ENCODE results near the gene KIAA0232.
A peak's percentile ranks its signal among the peaks of the same experiment; 100 is the strongest.
"Not testable (repeated sequence)": the region's sequence is repeated elsewhere in the genome, so short reads cannot be mapped to it uniquely, and the experiment has no call there.

Gene KIAA0232

DNA sequence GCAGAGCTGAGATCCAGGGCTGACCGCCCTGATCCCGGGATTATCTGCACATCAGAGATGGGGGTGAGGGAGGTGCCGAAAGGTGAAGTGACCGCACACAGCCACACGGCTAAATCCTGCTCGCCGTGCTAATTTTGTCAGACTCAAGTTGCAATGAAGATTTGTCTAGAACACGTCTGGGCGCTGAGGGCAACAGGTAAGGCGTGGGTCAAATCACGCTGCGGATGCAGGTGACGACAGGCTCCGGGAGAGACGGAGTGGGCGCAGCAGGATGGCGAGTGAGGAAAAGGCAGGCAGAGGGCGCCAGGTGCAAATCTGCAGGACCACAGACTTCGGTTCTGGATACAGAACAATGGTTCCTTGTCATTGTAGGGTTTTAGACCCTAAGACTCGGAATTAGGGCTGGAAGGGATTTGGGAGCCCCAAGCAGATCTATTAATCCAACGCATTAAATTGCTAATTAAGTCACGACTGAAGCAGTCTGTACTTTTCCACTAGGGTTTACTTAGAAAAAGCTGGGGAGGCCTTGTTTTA, 125.2 kb downstream of the KIAA0232 start:
- no peak for DNase-seq

DNA sequence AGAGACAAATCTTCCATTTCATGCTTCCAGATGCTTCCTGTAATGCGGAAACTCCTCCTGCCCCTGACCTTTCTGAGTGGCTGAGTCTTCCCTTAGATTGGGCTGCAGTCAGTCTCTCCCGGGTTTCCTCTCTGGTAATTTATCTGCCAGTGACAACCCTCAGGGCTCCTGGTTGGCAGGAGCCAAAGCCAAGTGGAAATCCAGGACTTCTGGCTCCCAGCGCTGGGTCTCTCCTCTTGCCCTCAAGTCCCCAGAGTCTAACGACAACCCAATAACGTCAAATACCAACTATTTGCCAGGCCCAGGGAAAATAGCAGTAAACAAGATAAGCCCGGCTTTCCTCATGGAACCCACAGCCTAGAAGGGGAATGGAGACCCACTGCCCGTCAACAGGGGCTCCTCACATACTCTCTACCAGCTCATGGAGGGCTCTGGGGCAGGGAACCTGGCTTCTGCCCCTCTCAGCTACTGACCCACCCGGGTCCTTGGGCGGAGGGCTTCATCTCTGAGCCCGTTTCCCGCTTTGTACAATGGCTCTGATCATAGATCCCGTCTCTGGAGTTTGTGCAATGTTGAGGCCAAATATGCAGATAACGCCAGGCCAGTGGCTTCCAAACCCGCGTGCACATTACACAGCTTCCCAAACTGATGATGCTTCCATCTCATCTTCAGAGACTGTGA, 126.0 kb downstream of the KIAA0232 start:
- DNase-seq: no peak

DNA sequence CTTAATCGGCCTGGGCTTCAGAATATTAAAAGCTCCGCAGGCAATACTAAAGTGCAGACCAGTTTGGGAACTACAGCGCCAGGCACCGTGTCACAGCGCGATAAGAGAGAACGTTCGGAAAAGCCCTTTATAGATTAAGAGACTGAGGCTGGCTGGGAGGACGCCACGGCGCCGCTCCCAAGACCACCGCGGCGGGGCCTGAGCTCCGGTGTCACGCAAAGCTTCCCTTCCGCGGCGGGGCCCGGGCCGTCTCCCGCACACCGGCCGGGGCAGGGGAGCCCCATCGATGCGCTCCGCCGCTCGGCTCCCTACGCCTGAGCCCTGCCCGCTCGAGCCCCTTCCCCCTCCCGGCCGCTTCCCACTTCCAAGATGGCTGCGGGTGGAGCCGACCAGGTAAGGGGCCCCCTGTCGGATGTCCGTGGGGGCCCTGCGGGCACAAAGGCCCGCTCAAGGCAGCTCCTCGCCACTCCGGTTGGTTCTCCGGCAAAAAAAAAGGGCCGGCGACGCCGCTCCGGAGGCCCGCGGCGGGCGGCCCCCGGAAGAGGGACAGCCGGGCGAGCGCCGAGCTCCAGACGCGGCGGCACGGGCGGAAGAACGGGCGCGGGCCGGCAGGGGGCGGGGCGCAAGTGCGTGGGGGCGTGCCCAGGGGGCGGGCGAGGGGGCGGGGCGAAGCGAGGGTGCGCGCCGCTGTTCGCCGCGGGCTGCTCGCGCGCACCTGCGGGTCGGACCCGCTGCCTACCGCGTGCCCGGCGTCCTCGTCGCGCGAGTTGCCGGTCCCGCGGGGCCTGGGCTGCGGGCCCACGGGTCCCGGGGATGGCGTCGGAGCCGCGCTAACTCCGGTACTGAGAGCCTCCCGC, 126.8 kb downstream of the KIAA0232 start, which contains the start of gene TBC1D14:
Gene TBC1D14, plus strand, starts transcription at position 714 of the 857 bp plus-strand sequence. CDS start 13,564 bp downstream, outside the sequence.
- DNase-seq: peak; percentile 86

DNA sequence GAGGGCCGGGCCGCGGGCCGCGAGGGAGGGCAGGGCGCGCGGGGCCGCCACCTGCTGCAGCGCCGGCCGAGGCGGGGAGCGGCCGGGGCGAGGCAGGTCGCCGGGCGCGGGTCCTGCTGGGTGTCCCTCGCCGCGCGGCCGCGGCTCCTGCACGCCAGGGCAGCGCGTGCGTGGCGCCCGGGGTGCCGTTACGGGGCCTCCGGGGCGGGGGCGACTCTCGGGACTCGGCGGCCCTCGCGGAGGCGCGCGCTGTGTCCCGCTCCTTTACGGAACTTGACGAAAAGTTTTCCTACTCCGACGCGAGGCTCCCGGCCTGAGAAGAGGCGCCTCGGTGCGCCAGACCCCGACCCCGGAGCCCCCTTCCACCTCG, 127.4 kb downstream of the KIAA0232 start:
- peak; percentile 50 for DNase-seq

DNA sequence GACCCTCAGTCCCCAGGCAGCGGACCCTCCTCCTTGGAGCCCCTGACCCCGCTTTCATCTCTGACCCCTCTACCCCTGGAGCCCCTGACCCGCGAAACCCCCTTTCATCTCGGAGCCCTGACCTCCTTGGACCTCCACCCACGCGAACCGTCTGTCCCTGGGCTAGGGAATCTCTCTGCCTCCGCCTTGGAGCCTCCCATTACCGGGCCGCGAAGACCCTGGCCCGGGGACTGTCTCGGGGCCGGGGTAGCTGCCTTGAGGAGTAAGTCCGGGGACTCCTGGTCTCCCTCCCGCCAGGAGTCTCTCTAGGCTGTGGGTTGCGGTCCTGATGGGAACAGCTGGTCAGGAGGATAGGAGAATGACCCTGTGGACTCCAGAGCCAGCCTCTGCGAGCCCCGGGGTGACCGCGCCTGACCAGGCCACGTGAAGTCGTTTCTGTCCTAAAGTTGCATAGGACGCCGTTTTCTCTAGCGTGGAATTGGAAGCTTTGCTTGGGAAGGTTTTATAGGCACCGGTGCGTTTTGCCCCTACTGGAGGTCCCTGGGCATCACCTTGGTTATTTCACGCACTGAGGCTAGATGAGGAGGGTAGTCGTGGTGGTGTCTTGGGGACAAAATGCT, 127.9 kb downstream of the KIAA0232 start:
- peak; percentile 22 for DNase-seq

DNA sequence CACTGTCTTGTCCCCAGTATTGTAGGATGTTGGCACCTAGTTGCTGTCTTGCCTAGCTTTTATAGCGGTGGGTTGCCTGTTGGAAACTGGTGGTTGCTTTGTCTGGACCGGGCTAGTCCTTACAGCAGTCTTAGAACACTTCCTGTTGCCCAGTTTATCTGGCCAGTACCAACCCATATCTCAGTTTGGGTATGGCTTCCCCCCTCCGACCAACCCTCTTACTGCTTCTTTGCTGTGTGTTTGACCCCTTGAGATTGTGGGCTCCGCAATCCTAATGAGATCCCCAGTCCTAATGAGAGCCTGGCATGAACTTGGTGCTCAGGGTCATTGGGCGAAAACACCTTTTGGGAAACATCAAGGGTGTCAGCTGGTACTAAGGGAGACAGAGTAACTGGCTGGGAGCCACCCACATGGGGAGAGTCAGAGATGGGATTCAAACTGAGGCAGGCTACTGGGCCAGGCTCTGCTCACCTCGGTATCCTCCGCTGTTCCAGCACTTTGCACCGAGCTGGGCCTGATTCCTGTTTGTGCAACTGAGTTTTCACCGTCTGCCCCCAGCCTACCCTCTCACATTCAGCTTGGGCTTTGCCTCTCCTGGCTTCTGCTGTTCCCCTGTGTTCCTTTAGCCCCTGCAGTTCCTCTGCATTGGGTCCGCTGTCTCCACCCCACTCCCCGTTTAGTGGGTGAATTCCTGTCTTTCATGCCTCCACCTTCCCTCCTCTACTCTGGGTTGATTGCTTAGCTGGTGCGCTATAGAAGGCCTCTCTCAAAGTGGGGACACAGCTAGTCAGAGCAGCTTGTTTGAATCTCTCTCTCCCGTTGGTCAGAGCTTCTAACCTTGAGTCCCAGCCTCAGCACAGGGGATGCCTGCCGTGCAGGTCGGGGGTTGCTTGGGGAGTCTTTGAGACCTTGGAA, 128.7 kb downstream of the KIAA0232 start:
- DNase-seq: no peak

DNA sequence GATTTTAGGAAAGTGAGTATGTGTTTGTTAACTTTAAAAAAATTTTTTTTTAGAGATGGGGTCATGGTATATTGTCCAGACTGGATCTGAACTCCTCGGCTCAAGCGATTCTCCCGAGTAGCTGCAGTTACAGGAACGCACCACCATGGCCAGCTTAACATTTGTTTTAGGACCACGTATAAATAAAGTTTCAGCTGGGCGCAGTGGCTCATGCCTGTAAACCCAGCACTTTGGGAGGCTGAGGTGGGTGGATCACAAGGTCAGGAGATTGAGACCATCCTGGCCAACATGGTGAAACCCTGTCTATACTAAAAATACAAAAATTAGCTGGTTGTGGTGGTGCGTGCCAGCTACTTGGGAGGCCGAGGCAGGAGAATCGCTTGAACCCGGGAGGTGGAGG, 129.4 kb downstream of the KIAA0232 start:
- not testable (repeated sequence) for DNase-seq

DNA sequence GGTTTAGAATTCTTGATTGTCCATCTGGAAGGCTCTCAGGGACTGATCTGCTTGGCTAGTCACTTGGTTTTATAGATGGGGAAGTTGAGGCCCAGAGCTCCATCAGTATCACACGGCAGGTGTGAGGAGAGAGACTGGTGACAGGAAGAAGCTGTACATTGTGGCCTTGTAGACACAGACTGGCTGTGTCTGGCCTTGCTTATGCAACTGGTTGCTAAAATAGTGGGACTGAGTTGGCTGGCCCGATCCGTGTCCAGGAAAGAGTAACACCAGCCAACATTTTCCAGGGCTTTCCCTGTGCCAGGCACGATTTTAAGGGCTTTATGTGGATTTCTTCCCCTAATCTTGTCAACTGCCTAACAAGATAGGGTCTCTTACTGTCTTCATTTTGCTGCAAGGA, 129.9 kb downstream of the KIAA0232 start:
- no peak for DNase-seq

DNA sequence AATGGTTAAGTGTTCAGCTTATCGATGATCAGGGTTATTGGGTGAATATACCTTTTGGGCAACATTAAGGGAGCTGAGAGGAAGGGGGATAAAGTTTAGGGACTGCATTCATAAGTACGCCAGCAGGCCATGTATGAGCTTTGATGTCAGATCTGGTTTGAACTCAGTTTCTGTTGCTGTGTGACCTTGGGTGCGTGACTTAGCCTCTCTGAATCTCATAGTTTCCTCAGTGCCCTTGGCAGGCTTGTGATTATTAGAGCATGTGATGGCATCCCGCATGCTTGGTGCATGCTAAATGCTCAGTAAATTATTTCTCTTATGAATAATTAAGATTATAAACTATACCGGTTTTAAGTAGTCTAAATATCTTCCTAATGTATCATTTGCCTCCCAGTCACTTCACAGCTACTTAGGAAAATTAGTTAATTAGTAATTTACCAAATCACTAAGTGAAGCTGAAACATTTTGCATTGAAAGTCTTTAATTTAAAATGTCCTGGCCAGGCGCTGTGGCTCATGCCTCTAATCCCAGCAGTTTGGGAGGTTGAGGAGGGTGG, 130.9 kb downstream of the KIAA0232 start:
- no peak for DNase-seq

DNA sequence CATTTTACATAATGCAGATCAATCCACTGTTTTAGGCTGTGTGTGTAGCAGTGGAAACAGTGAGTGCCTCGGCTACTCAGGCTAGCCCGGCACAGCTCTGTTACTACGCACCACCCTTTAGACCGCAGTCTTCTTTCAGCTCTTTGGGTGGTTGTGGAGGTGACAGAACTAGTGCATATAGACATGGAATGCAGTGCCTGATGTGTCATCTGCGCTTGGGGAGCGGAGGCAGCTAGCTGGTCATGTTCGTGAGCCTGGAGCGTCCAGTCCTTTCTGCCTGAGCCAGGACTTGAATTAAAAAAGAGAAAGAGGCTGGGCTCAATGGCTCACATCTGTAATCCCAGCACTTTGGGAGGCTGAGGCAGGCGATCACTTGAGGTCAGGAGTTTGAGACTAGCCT, 131.9 kb downstream of the KIAA0232 start:
- no peak for DNase-seq

DNA sequence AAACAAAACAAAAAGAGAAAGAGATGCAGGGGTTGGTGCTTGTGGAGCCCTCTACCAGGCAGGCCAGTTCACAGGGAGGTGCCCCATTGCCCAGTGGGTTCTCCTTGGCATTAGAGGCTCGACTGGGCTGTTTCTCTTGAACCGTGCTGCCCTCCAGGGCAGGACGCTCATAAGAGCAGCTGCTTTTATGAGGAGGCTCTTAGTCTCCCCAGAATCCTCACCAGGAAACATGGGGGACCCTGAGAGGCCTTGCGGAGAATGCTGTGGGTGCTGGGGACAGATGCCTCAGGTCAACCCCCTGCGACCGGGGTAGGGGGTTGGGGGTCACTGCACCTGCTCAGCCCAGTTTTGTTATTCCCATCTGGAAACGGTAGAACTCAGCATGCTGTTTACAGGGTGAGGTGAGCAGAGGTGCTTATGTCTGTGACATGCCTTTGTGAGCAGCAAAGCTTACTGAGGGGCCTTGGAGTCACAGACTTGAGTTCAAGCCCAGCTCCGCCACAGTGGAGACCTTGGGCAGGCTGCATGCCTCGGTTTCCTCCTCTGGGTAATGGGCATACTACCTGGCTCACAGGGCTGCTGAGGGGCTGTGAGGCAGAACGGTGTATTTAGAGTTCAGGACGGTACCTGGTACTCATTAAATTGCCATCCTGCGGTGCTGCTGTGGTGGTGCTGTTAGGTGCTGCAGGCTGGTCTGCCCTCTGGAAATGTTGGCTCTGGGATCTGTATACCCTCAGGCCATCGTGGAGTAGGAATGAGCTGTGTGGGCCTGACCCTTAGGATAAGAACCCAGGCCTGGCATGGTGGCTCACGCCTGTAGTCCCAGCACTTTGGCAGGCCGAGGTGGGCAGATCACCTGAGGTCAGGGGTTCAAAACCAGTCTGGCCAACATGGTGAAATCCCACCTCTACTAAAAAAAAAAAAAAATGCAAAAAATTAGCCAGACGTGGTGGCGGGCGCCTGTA, 132.8 kb downstream of the KIAA0232 start:
- no peak for DNase-seq

DNA sequence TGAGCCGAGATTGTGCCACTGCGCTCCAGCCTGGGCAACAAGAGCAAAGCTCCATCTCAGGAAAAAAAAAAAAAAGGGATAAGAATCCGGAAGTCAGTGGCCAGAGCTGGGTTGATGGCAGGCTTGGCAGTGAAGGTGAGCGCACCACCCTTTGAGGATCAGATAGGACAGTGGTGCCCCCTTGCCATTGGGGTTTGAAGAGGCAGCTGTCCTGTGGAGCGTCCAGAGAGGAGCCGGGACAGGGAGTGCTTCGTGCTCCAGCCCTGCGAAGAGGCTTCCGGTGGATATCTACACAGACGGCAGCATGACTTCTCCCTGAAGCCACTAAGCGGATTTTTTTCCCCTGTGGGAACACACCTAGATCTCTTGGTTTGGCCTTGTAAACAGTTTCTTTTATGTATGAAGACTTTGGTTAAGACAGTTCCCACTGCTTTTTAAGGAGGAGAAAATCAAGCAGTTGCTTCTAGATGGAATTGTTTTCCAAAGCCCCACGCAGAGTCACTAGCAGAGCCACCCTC, 133.6 kb downstream of the KIAA0232 start:
- no peak for DNase-seq

DNA sequence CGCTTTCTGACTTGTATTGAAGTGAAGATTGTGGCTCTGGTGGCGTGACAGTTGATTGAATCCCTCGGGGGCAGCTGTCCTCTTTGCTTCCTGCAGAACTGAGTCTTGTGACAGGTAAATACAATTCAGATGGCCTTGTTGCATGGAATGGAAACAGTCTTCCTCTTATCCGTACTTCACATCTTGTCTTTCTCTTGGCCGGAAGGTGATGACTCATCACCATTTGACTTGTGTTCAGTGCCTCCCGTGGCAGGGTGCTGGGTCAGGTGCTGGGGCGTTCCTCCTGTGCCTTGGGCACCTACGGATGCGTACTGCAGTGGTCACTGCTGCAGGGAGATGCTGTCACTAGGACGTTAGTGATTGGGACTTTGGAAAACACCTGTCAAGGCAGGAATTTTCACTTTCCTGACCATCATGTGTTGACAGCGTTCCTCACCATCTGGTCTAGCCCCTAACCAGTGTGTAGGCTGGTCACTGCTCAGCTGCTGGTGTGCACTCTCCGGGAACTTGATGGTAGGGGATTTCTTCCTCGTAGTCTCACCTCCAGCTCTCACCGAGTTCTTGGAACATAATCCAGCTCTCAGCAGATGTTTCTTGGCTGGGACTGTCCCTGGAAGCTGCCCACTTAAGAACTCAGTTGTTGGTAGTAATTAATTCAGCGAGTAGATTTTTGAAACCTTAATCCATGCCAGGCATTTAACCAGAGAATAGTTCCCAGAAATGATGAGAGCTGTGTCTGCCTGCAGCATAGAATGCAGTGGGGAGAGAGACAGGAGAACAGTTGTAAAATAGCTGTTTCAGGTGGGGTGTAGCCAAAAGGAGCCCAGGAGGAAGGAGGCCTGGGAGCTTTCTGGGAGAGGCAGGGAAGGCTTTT, 134.3 kb downstream of the KIAA0232 start:
- peak; percentile 66 for DNase-seq

DNA sequence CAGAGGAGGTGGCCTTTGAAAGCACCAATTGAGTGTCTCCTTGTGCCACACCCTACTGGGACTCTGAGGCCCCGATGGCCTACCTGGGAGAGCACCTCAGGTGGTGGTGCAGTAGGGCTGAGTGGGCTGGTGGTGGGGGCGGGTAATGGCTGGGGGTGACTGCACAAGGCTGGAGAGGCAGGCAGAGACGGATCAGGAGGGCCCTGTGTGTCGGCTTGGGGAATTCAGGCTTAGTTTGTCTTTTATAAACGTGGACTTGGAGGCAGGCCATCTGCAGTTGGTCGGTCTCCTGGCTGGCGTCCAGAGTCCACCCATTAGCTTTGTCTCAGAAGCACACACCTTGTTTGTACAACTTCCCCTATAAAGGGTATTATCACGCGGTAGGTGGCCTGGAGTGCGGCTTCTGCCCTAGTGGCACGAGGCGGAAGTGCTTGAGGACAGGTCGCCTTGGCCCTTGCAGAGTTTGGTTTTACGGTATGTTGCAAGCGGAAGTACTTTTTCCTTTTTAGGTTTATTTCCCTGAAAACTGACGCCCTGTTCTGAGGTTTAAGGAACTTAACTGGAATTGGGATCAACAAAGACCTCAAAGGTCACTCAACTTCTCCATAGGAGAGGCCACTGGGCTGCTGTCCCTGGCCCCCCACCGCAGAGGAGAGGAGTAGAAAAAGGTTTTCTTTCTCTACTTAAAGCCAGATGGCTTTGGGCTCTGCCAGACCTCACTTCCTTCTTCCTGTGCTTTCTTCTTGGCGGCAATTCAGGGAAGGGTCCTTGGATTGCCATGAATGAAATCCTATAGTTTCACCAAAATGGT, 135.1 kb downstream of the KIAA0232 start:
- peak; percentile 49 for DNase-seq

DNA sequence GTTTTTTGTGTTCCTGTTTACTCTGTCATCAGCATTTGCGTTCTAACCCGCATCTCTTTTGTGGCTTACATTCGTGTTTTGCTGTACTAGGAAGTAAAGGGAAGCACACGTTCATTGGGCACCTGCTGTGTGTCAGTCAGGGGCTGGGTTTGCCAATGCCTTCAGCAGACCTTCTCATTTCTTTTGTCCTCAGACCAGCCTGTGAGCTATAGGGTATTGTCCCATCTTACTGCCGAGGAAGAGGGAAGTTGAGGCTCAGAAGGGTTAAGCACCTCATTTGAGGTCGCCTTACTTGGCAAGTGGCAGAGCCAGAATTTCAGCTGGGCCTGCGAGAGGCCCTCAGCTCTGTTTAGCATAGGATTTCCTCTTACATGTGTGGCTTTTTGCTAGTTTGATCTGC, 135.8 kb downstream of the KIAA0232 start:
- no peak for DNase-seq

DNA sequence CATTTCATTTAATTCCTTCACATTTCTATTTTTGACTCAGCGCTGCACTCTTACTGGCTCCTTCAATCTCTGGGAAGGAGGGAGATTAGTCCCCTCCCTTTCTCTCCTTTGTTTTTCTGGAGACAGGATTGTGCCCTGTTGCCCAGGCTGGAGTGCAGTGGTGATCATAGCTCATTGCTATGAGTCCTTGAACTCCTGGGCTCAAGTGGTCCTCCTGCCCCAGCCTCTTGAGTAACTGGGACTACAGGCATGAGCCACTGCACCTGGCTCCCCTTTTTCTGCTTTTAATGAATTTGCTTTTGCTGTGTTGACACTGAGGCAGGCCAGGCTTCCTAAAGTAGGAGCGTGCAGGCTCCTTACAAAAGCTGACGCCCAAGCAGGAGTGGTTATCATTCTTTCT, 137.6 kb downstream of the KIAA0232 start:
- DNase-seq: no peak

DNA sequence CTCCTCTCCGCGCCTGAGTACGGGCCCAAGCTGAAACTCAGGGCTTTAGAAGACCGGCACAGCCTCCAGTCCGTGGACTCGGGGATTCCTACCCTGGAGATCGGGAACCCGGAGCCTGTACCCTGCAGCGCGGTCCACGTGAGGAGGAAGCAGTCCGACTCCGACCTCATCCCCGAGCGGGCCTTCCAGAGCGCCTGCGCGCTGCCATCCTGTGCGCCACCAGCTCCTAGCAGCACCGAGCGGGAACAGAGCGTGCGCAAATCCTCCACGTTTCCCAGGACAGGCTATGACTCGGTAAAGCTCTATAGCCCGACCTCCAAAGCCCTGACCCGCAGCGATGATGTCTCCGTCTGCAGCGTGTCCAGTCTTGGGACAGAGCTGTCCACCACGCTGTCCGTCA, 141.0 kb downstream of the KIAA0232 start:
- no peak for DNase-seq

DNA sequence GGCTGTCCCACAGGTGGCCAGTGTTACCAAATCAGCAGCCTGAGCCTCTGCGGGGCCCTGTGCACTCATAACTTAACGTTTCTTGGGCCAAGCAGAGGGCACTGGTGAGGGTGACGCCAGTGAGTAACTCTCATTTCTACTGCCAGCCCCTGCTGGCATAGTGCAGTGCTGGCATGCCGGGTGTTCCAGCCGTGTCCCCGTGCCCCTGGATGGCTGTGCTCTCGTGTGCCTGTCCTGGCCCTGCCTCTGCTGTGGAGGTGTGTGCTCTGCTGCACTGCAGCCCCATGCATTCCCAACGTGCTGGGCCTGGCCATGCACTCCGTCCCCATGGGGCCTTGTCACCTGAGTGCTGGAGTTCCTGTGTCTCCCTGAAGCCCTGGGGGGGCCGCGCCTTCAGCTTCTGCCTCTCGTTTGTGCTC, 141.8 kb downstream of the KIAA0232 start:
- DNase-seq: no peak
